Measurements from ENCODE around the gene LYZL1. TPM values are rescaled to one million over a fixed set of nuclear protein-coding genes. Genes with fewer than 3 reads are reported as not detected.

LYZL1 gene
- total RNA-seq, 1 experiment from 2014 or later, result not detected

- peaks cover 19% of the 10 kb centered on the region for H3K4me1 Mint-ChIP-seq (ENCODE audit: insufficient read depth, unreplicated experiment)
- H3K27me3 Mint-ChIP-seq (ENCODE audit: insufficient read depth, unreplicated experiment), result peaks cover 91% of the 10 kb centered on the region
- intact Hi-C loops (cut with micrococcal nuclease), result no loop called here
- ChIA-PET CTCF (interaction anchor here (0.7 kb wide), 1 partner anchor 1727 kb away, joined by 3 read pairs; no protein-coding TSS in a partner anchor), POLR2A (interaction anchor here (0.8 kb wide), 1 partner anchor 92 kb away, joined by 6 read pairs; no protein-coding TSS in a partner anchor)
- no peaks in the 10 kb centered on the region for H3K36me3 Mint-ChIP-seq (ENCODE audit: insufficient read depth, unreplicated experiment)
- no peak for DNase-seq (ENCODE audit: unreplicated experiment)
- no peak overlapping the region for H3K27ac Mint-ChIP-seq (ENCODE audit: low read depth, unreplicated experiment)
- BruUV-seq (replicated peaks), result no TSS peak
- no peak overlapping the region for H3K4me3 Mint-ChIP-seq (ENCODE audit: unreplicated experiment)
- TF ChIP-seq CTCF (IDR thresholded peaks at IDR 0.05; ENCODE audit: unreplicated experiment), result no peak
- H3K9me3 Mint-ChIP-seq (ENCODE audit: unreplicated experiment), result no peaks in the 10 kb centered on the region
These were observed 35.8 kb upstream of the LYZL1 start for GRCh38 chr10:29252811-29253689.

- intact Hi-C loops (cut with micrococcal nuclease), result no loop called here
- ChIA-PET CTCF (no interaction called here), POLR2A (interaction anchor here (0.8 kb wide), 1 partner anchor 92 kb away, joined by 6 read pairs; no protein-coding TSS in a partner anchor)
- Mint-ChIP-seq H3K27ac (ENCODE audit: low read depth, unreplicated experiment) (no peak overlapping the region), H3K4me3 (ENCODE audit: unreplicated experiment) (no peak overlapping the region), H3K4me1 (ENCODE audit: insufficient read depth, unreplicated experiment) (peaks cover 19% of the 10 kb centered on the region), H3K36me3 (ENCODE audit: insufficient read depth, unreplicated experiment) (no peaks in the 10 kb centered on the region), H3K9me3 (ENCODE audit: unreplicated experiment) (no peaks in the 10 kb centered on the region), H3K27me3 (ENCODE audit: insufficient read depth, unreplicated experiment) (peaks cover 91% of the 10 kb centered on the region)
- no peak for DNase-seq (ENCODE audit: unreplicated experiment)
- no TSS peak for BruUV-seq (replicated peaks)
- TF ChIP-seq CTCF (IDR thresholded peaks at IDR 0.05; ENCODE audit: unreplicated experiment), result no peak
These were observed 35.2 kb upstream of the LYZL1 start for GRCh38 chr10:29253690-29254029.

GRCh38 chr10:29254123-29255046, 34.5 kb upstream of the LYZL1 start:
- no TSS peak for BruUV-seq (replicated peaks)
- no peaks in the 10 kb centered on the region for H3K9me3 Mint-ChIP-seq (ENCODE audit: unreplicated experiment)
- no peak overlapping the region for H3K27ac Mint-ChIP-seq (ENCODE audit: low read depth, unreplicated experiment)
- ChIA-PET POLR2A (interaction anchor here (0.8 kb wide), 1 partner anchor 93 kb away, joined by 6 read pairs; no protein-coding TSS in a partner anchor), CTCF (no interaction called here)
- H3K4me3 Mint-ChIP-seq (ENCODE audit: unreplicated experiment), result no peak overlapping the region
- no peak for DNase-seq (ENCODE audit: unreplicated experiment)
- no peaks in the 10 kb centered on the region for H3K36me3 Mint-ChIP-seq (ENCODE audit: insufficient read depth, unreplicated experiment)
- H3K27me3 Mint-ChIP-seq (ENCODE audit: insufficient read depth, unreplicated experiment), result peaks cover 84% of the 10 kb centered on the region
- H3K4me1 Mint-ChIP-seq (ENCODE audit: insufficient read depth, unreplicated experiment), result peaks cover 19% of the 10 kb centered on the region
- no peak for TF ChIP-seq CTCF (IDR thresholded peaks at IDR 0.05; ENCODE audit: unreplicated experiment)
- intact Hi-C loops (cut with micrococcal nuclease), result no loop called here

GRCh38 chr10:29255104-29255503, 33.8 kb upstream of the LYZL1 start:
- BruUV-seq (replicated peaks), result no TSS peak
- TF ChIP-seq CTCF (IDR thresholded peaks at IDR 0.05; ENCODE audit: unreplicated experiment), result no peak
- CTCF ChIA-PET, result no interaction called here
- Mint-ChIP-seq H3K9me3 (ENCODE audit: unreplicated experiment) (no peaks in the 10 kb centered on the region), H3K4me1 (ENCODE audit: insufficient read depth, unreplicated experiment) (peaks cover 19% of the 10 kb centered on the region), H3K4me3 (ENCODE audit: unreplicated experiment) (no peak overlapping the region), H3K27me3 (ENCODE audit: insufficient read depth, unreplicated experiment) (peaks cover 77% of the 10 kb centered on the region), H3K27ac (ENCODE audit: low read depth, unreplicated experiment) (no peak overlapping the region), H3K36me3 (ENCODE audit: insufficient read depth, unreplicated experiment) (no peaks in the 10 kb centered on the region)
- intact Hi-C loops (cut with micrococcal nuclease), result no loop called here
- DNase-seq (ENCODE audit: unreplicated experiment), result no peak
- POLR2A ChIA-PET, result no interaction called here

Data from MCF 10A (cell line).